ENCODE measurements around the gene CAMSAP1. TPM values are rescaled to one million over a fixed set of nuclear protein-coding genes. Genes with fewer than 3 reads are reported as not detected.

The CAMSAP1 gene
- total RNA-seq, 1 experiment from 2014 or later: 52.7 TPM

- H3K4me3 Mint-ChIP-seq: no peak overlapping the region
- no peaks in the 10 kb centered on the region for H3K27me3 ChIP-seq (ENCODE audit: insufficient read depth, low read length)
- H3K79me2 ChIP-seq (ENCODE audit: insufficient read depth, low read length): peaks cover 40% of the 10 kb centered on the region
- no peak overlapping the region for H3K9ac ChIP-seq (ENCODE audit: extremely low read depth, insufficient read length, low read length)
- H2BK5ac ChIP-seq (ENCODE audit: insufficient read length, low read length): no peak overlapping the region
- peaks cover 8% of the 10 kb centered on the region for H3K4me1 ChIP-seq (ENCODE audit: insufficient read depth, low read length)
- no peaks in the 10 kb centered on the region for H3K23me2 ChIP-seq (ENCODE audit: insufficient read length, low read depth, low read length, poor library complexity, severe bottlenecking)
- peak overlapping the region in 1 of 3 experiments; percentile 42; a peak in 1 of 7 replicates for H3K27ac Mint-ChIP-seq
- no peaks in the 10 kb centered on the region for H3K9me3 Mint-ChIP-seq
- no peak overlapping the region for H3K4ac ChIP-seq (ENCODE audit: low read depth, low read length)
- no peak overlapping the region for H3K56ac ChIP-seq (ENCODE audit: insufficient read length, low read depth, low read length)
- H2BK120ac ChIP-seq (ENCODE audit: low read depth, low read length, poor library complexity, severe bottlenecking): no peak overlapping the region
- no peaks in the 10 kb centered on the region for H4K20me1 ChIP-seq (ENCODE audit: control insufficient read depth, insufficient read depth, insufficient read length)
- no CpG with 5 or more reads among the region's 2 CpGs for WGBS (ENCODE audit: extremely low coverage, insufficient read length, low lambda C conversion rate)
- H2BK20ac ChIP-seq (ENCODE audit: low read depth, low read length, poor library complexity, severe bottlenecking): no peak overlapping the region
- no peak overlapping the region for H3K27ac ChIP-seq (ENCODE audit: insufficient read length, low read depth, low read length)
- H3K27me3 Mint-ChIP-seq (ENCODE audit: low read depth): no peaks in the 10 kb centered on the region
- H3K14ac ChIP-seq (ENCODE audit: insufficient read depth, low read length): no peak overlapping the region
- no peak overlapping the region for H3K23ac ChIP-seq (ENCODE audit: insufficient read length, low read depth, low read length)
- peaks cover 0 to 15% (median 11%) of the 10 kb centered on the region in 3 experiments; a peak in 6 of 7 replicates for H3K36me3 Mint-ChIP-seq (ENCODE audit: insufficient read depth in 1 of 3, low read depth in 3 of 3)
- peaks cover 34 to 42% of the 10 kb centered on the region in 2 experiments for H3K4me1 Mint-ChIP-seq
- no peak for TF ChIP-seq CTCF (conservative IDR thresholded peaks at IDR 0.05)
- H2BK15ac ChIP-seq (ENCODE audit: low read depth, low read length): no peak overlapping the region
- H3K18ac ChIP-seq (ENCODE audit: insufficient read length, low read depth, low read length): no peak overlapping the region
- no peak overlapping the region for H3K4me2 ChIP-seq (ENCODE audit: insufficient read depth, insufficient read length, low read length)
- peaks cover 8% of the 10 kb centered on the region for H3K79me1 ChIP-seq (ENCODE audit: insufficient read depth, low read depth, low read length, poor library complexity, severe bottlenecking)
- H4K91ac ChIP-seq (ENCODE audit: insufficient read length, low read depth, low read length): no peak overlapping the region
- no peak overlapping the region for H4K5ac ChIP-seq (ENCODE audit: insufficient read length, low read depth, low read length)
- H3K9me3 ChIP-seq (ENCODE audit: control insufficient read depth, low read depth, low read length): no peaks in the 10 kb centered on the region
- H4K8ac ChIP-seq (replicated peaks; ENCODE audit: insufficient read length, low read depth, low read length): no peak overlapping the region
- no peak overlapping the region for H3T11ph ChIP-seq (ENCODE audit: low read length)
- no peak overlapping the region for H2AK5ac ChIP-seq (ENCODE audit: insufficient read length, low read length)
- H2BK12ac ChIP-seq (ENCODE audit: insufficient read length, low read depth, low read length): no peak overlapping the region
- H2AFZ ChIP-seq (ENCODE audit: low read length): no peak overlapping the region
- DNase-seq: no peak
Observed at GRCh38 chr9:135879237-135879601, 28.1 kb downstream of the CAMSAP1 start.

Measured in H9 (cell line).